SU-DHL-6 (cell line): ENCODE results near the gene CD83.

ENCODE experiments used
- H2AFZ ChIP-seq: fragments of 200-600 bp; sonication (generic); 2 replicates; pipeline ENCODE4 v1.6.1; 2014; ENCODE audit warnings: low read depth, mild to moderate bottlenecking, moderate library complexity, mixed read lengths, antibody characterized with exemption, low read length; ENCODE audit not compliant: severe bottlenecking
- H3F3A ChIP-seq: fragments of 200-600 bp; shearing (Covaris generic); 2 replicates; pipeline ENCODE4 v1.6.0; 2016; ENCODE audit warnings: antibody characterized with exemption, mild to moderate bottlenecking; ENCODE audit not compliant: insufficient read depth
- H3K27ac ChIP-seq: fragments of 200-600 bp; sonication (generic); 2 replicates; pipeline ENCODE4 v1.5.1; 2016; ENCODE audit warnings: low read depth, mild to moderate bottlenecking, low read length, moderate library complexity, mixed read lengths
- H3K27me3 ChIP-seq: fragments of 200-600 bp; sonication (generic), shearing (Covaris generic); 2 replicates; pipeline ENCODE4 v1.6.0; 2014; ENCODE audit warnings: mild to moderate bottlenecking, low read length
- H3K36me3 ChIP-seq: fragments of 200-600 bp; sonication (generic); 2 replicates; pipeline ENCODE4 v1.6.1; 2014; ENCODE audit warnings: mild to moderate bottlenecking, low read length, mixed read lengths
- H3K4me2 ChIP-seq: fragments of 300-600, 200-600 bp; shearing (Covaris generic), sonication (generic); 2 replicates; pipeline ENCODE4 v1.6.0; 2014; ENCODE audit warnings: low read length, low read depth, mild to moderate bottlenecking; ENCODE audit not compliant: poor library complexity, severe bottlenecking
- H3K4me3 ChIP-seq: fragments of 200-600 bp; sonication (generic); 2 replicates; pipeline ENCODE4 v1.5.1; 2014; ENCODE audit warnings: antibody characterized with exemption, low read length, mild to moderate bottlenecking, mixed read lengths; ENCODE audit not compliant: insufficient read depth, poor library complexity, severe bottlenecking
- H3K79me2 ChIP-seq: fragments of 200-600 bp; sonication (generic); 2 replicates; pipeline ENCODE4 v1.6.1; 2014; ENCODE audit warnings: mild to moderate bottlenecking, low read length, moderate library complexity; ENCODE audit not compliant: insufficient read depth
- H3K9ac ChIP-seq: fragments of 200-600 bp; sonication (generic); 2 replicates; pipeline ENCODE4 v1.7.0; 2014; ENCODE audit warnings: mild to moderate bottlenecking, low read length
- H3K9me2 ChIP-seq: fragments of 200-600 bp; sonication (generic); replicated peaks from 2 replicates; pipeline ENCODE4 v1.6.1; 2014; ENCODE audit warnings: low read length; ENCODE audit not compliant: insufficient read depth
- H3K9me3 ChIP-seq: fragments of 200-600 bp; sonication (generic); 2 replicates; pipeline ENCODE4 v1.6.1; 2014; ENCODE audit warnings: low read length, mixed read lengths; ENCODE audit not compliant: insufficient read depth
- H4K20me1 ChIP-seq: fragments of 200-600 bp; sonication (generic); 2 replicates; pipeline ENCODE4 v1.6.1; 2014; ENCODE audit warnings: low read depth, mild to moderate bottlenecking, antibody characterized with exemption, low read length, moderate library complexity, mixed read lengths
- CTCF ChIP-seq: fragments of 200-600 bp; sonication (generic); IDR thresholded peaks from one replicate; pipeline ENCODE4 v1.5.1; 2017; ENCODE audit warnings: antibody characterized with exemption, mild to moderate bottlenecking, low read length, moderate library complexity; ENCODE audit not compliant: insufficient read depth, poor library complexity, severe bottlenecking
- EZH2phosphoT487 ChIP-seq: fragments of 200-600 bp; sonication (generic), shearing (Covaris generic); conservative IDR thresholded peaks from 2 replicates; pipeline ENCODE4 v1.6.1; 2018; ENCODE audit warnings: mild to moderate bottlenecking, antibody characterized with exemption, low read length, moderate library complexity, mixed read lengths

Gene CD83

GRCh38 chr6:14142063-14142450, 24.5 kb downstream of the CD83 start:
- Histone ChIP-seq H4K20me1 (0 out of 2 replicates have a peak, but pooled peaks cover 3% of the 10 kb centered on the region), H3K9me2 (no peaks in the 10 kb centered on the region), H3K4me3 (no peak overlapping the region), H3K9ac (no peak overlapping the region), H3F3A (peaks cover 20% of the 10 kb centered on the region; the same call in 1 of the 2 replicates), H3K4me2 (no peak overlapping the region), H3K27me3 (no peaks in the 10 kb centered on the region), H3K9me3 (no peaks in the 10 kb centered on the region), H3K79me2 (no peaks in the 10 kb centered on the region), H2AFZ (no peak overlapping the region), H3K36me3 (no peaks in the 10 kb centered on the region), H3K27ac (no peak overlapping the region)
- TF ChIP-seq CTCF (no peak), EZH2phosphoT487 (no peak)

- no peaks in the 10 kb centered on the region for H3K9me3 ChIP-seq
- no peak overlapping the region for H3K27ac ChIP-seq
- H3K9me2 ChIP-seq: no peaks in the 10 kb centered on the region
- H3K4me2 ChIP-seq: no peak overlapping the region
- no peaks in the 10 kb centered on the region for H3K79me2 ChIP-seq
- no peaks in the 10 kb centered on the region for H3K27me3 ChIP-seq
- peaks cover 17% of the 10 kb centered on the region; the same call in 1 of the 2 replicates for H3F3A ChIP-seq
- H4K20me1 ChIP-seq: 0 out of 2 replicates have a peak, but pooled peaks cover 3% of the 10 kb centered on the region
- no peak overlapping the region for H3K4me3 ChIP-seq
- H3K9ac ChIP-seq: no peak overlapping the region
- H2AFZ ChIP-seq: no peak overlapping the region
- H3K36me3 ChIP-seq: no peaks in the 10 kb centered on the region
- TF ChIP-seq CTCF: no peak
- TF ChIP-seq EZH2phosphoT487: no peak
These were observed 25.1 kb downstream of the CD83 start for GRCh38 chr6:14142511-14143223.

- Histone ChIP-seq H3F3A (peaks cover 12% of the 10 kb centered on the region; the same call in 1 of the 2 replicates), H4K20me1 (0 out of 2 replicates have a peak, but pooled peaks cover 3% of the 10 kb centered on the region), H3K9ac (no peak overlapping the region), H2AFZ (no peak overlapping the region), H3K9me3 (no peaks in the 10 kb centered on the region), H3K27ac (no peak overlapping the region), H3K79me2 (no peaks in the 10 kb centered on the region), H3K4me3 (no peak overlapping the region), H3K27me3 (no peaks in the 10 kb centered on the region), H3K9me2 (no peaks in the 10 kb centered on the region), H3K36me3 (no peaks in the 10 kb centered on the region), H3K4me2 (no peak overlapping the region)
- TF ChIP-seq CTCF (no peak), EZH2phosphoT487 (no peak)
These were observed 25.7 kb downstream of the CD83 start for GRCh38 chr6:14143305-14143704.
